Common myeloid progenitor, CD34-positive (primary cell): ENCODE data around the gene ANO2.

Experiments used
- CTCF ChIA-PET: fragments of 350-600 bp; sonication (Branson Sonifier 250); formaldehyde crosslinking; loops from one replicate; lab custom pipeline; 2021; ENCODE audit warnings: antibody characterized with exemption; lab: Charles Lee
- POLR2A ChIA-PET: fragments of 350-600 bp; sonication (Branson Sonifier 250); formaldehyde crosslinking; loops from one replicate; lab custom pipeline; 2021; ENCODE audit warnings: antibody characterized with exemption; lab: Charles Lee
- DNase-seq, 3 donors: peaks; one replicate each; pipeline versions ENCODE4 v3.0.0 to v3.0.0-alpha.2; 2013
- H3K27ac ChIP-seq, 2 experiments: 1 replicate in 1 of 2; 2 replicates in 1 of 2; pipeline ENCODE4 v1.7.0; 2013; ENCODE audit warnings: inconsistent platforms in 2 of 2, low read length in 2 of 2, mild to moderate bottlenecking in 2 of 2, low read depth in 1 of 2, moderate library complexity in 1 of 2; ENCODE audit not compliant: severe bottlenecking in 2 of 2, insufficient read depth in 1 of 2, poor library complexity in 1 of 2
- H3K27me3 ChIP-seq, 5 experiments: replicated peaks in 2 of 5; 1 replicate in 3 of 5; 2 replicates in 2 of 5; pipeline versions ENCODE4 v1.6.1 to v1.7.0; 2013; ENCODE audit warnings: low read length in 4 of 5, mild to moderate bottlenecking in 2 of 5, moderate library complexity in 2 of 5, inconsistent platforms in 1 of 5; ENCODE audit not compliant: insufficient read depth in 5 of 5, control insufficient read depth in 4 of 5
- H3K36me3 ChIP-seq, 4 experiments: 1 replicate in 2 of 4; 2 replicates in 2 of 4; pipeline versions ENCODE4 v1.6.1 to v1.7.0; 2013; ENCODE audit warnings: low read length in 3 of 4, control low read depth in 1 of 4, mild to moderate bottlenecking in 1 of 4; ENCODE audit not compliant: control insufficient read depth in 4 of 4, insufficient read depth in 4 of 4
- H3K4me1 ChIP-seq, 4 experiments: 1 replicate in 3 of 4; 2 replicates in 1 of 4; pipeline versions ENCODE4 v1.6.1 to v1.7.1; 2013; ENCODE audit warnings: low read length in 3 of 4, mild to moderate bottlenecking in 3 of 4, control low read depth in 1 of 4, inconsistent platforms in 1 of 4, moderate library complexity in 1 of 4; ENCODE audit not compliant: control insufficient read depth in 4 of 4, insufficient read depth in 4 of 4; ENCODE audit errors: control extremely low read depth in 1 of 4
- H3K4me3 ChIP-seq, 7 experiments: 1 replicate in 4 of 7; 2 replicates in 3 of 7; pipeline versions ENCODE4 v1.5.1 to v1.7.0; 2013; ENCODE audit warnings: mild to moderate bottlenecking in 7 of 7, low read length in 6 of 7, moderate library complexity in 6 of 7, inconsistent platforms in 2 of 7, low read depth in 2 of 7, control low read depth in 1 of 7; ENCODE audit not compliant: insufficient read depth in 4 of 7, control insufficient read depth in 1 of 7; ENCODE audit errors: extremely low read depth in 1 of 7
- H3K9me3 ChIP-seq, 5 experiments: 1 replicate in 4 of 5; 2 replicates in 1 of 5; pipeline versions ENCODE4 v1.6.1 to v1.7.1; 2013; ENCODE audit warnings: low read length in 4 of 5, mild to moderate bottlenecking in 2 of 5, inconsistent platforms in 1 of 5, low read depth in 1 of 5, moderate library complexity in 1 of 5; ENCODE audit not compliant: control insufficient read depth in 4 of 5, insufficient read depth in 2 of 5; ENCODE audit errors: control extremely low read depth in 1 of 5
- WGBS: methylation state at CpG from one replicate; pipeline ENCODE4 v1.1.5; 2013; ENCODE audit not compliant: insufficient coverage; 5-methylcytosine and 5-hydroxymethylcytosine counted together

The ANO2 gene

DNA sequence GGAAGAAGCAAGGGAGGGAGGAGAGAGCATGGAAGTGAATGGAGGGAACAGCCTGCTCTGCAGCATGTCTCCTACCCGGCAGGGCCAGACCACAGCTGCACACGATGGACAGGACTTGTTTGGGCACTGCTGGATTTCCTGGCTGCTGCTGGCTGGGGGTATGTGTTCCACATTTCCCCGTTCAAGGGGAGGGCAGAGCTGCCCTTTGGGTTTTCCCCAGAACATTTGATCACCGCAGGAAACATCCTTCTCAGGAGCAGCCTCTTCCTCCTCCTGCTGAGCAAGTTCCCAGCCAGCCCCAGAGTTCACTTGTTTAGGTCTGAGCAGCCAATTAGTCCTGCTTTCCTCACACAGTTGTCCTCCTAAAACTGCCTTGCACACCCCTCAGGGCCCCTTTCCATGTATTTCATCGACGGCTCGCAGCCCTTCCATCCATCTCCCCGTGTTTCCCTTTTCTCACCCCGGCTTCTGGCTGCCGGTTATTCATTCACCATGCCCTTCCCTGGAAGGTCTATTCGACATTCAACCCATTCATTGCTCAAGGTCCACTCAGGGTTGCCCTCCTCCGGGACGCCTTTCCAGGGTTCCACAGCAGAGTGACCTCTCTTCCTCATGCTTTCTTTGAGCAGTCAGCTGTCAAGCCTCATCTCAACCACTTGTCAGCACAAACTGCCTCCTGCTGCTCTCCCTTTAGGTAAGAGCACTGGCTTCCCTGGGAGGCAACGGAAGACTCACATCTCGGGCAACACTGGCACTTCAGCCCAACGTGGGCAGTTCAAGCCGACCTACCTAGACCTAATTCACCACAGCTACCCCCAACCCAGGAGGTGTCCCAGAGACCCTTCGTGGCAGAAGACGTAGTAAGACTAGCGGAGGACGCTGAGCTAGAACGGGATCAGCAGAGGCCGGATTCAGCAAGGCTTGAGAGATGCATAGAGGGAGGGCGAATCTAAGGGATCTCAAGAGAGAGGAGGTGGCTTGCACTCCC lies 20.1 kb upstream of the ANO2 start:
- ChIA-PET CTCF (interaction anchor here (0.6 to 3.7 kb wide), 9 partner anchors 17 to 319 kb away, joined by 3 to 20 read pairs (median 3); no protein-coding TSS in a partner anchor), POLR2A (no interaction called here)
- H3K9me3 ChIP-seq, result no peaks in the 10 kb centered on the region
- no peak for DNase-seq
- no peaks in the 10 kb centered on the region for H3K36me3 ChIP-seq
- H3K4me3 ChIP-seq, result no peak overlapping the region
- H3K27ac ChIP-seq, result no peak overlapping the region
- peaks cover 0 to 6% (median 0%) of the 10 kb centered on the region in 4 experiments for H3K4me1 ChIP-seq
- H3K27me3 ChIP-seq, result no peaks in the 10 kb centered on the region
- 84% methylated on average over 23 of the region's 24 CpGs for WGBS

- WGBS, result 85% methylated on average over 6 of the region's 7 CpGs
- ChIA-PET CTCF (interaction anchor here (0.9 to 3.7 kb wide), 7 partner anchors 10 to 321 kb away, joined by 3 to 20 read pairs (median 6); partner anchors contain the start of gene ANO2), POLR2A (no interaction called here)
- no peak for DNase-seq
- Histone ChIP-seq H3K4me3 (no peak overlapping the region), H3K36me3 (no peaks in the 10 kb centered on the region), H3K27ac (no peak overlapping the region), H3K4me1 (peaks cover 0 to 6% (median 0%) of the 10 kb centered on the region in 4 experiments), H3K9me3 (no peaks in the 10 kb centered on the region), H3K27me3 (no peaks in the 10 kb centered on the region)
These were observed 18.5 kb upstream of the ANO2 start for GRCh38 chr12:5963515-5963914.

DNA sequence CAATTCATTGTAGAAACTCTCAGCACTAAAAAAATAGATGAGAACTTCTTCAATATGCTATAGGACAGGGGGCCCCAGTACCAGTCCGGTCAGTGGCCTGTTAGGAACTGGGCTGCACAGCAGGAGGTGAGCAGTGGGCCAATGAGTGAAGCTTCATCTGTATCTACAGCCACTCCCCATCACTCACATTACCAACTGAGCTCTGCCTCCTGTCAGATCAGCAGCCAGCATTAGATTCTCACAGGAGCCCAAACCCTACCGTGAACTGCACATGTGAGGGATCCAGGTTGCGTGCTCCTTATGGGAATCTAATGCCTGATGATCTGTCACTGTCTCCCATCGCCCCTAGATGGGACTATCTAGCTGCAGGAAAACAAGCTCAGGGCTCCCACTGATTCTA lies 15.7 kb upstream of the ANO2 start:
- Histone ChIP-seq H3K9me3 (no peaks in the 10 kb centered on the region), H3K4me3 (no peak overlapping the region), H3K27ac (no peak overlapping the region), H3K4me1 (peaks cover 0 to 6% (median 0%) of the 10 kb centered on the region in 4 experiments), H3K36me3 (no peaks in the 10 kb centered on the region), H3K27me3 (no peaks in the 10 kb centered on the region)
- ChIA-PET CTCF (interaction anchor here (1.2 kb wide), 1 partner anchor 9 kb away, joined by 3 read pairs; no protein-coding TSS in a partner anchor), POLR2A (no interaction called here)
- no peak for DNase-seq
- WGBS, result 100% methylated on average over 3 of the region's 4 CpGs

- WGBS, result 100% methylated on average over 3 of the region's 5 CpGs
- no peaks in the 10 kb centered on the region for H3K4me1 ChIP-seq
- no peak for DNase-seq
- H3K27ac ChIP-seq, result no peak overlapping the region
- ChIA-PET CTCF (interaction anchor here (0.6 kb wide), 1 partner anchor 70 kb away, joined by 5 read pairs; no protein-coding TSS in a partner anchor), POLR2A (no interaction called here)
- no peaks in the 10 kb centered on the region for H3K27me3 ChIP-seq
- no peaks in the 10 kb centered on the region for H3K36me3 ChIP-seq
- no peak overlapping the region for H3K4me3 ChIP-seq
- no peaks in the 10 kb centered on the region for H3K9me3 ChIP-seq
These were observed 11.9 kb upstream of the ANO2 start for GRCh38 chr12:5956987-5957386.

GRCh38 chr12:5954661-5955060 lies 9.6 kb upstream of the ANO2 start:
- H3K27ac ChIP-seq, result no peak overlapping the region
- ChIA-PET CTCF (interaction anchor here (1.4 to 1.5 kb wide), 2 partner anchors 9 to 66 kb away, joined by 3 to 6 read pairs; no protein-coding TSS in a partner anchor), POLR2A (no interaction called here)
- no peak overlapping the region for H3K4me3 ChIP-seq
- no peaks in the 10 kb centered on the region for H3K4me1 ChIP-seq
- H3K27me3 ChIP-seq, result no peaks in the 10 kb centered on the region
- no peak for DNase-seq
- 39% methylated on average over 2 of the region's 3 CpGs for WGBS
- no peaks in the 10 kb centered on the region for H3K9me3 ChIP-seq
- no peaks in the 10 kb centered on the region for H3K36me3 ChIP-seq

DNA sequence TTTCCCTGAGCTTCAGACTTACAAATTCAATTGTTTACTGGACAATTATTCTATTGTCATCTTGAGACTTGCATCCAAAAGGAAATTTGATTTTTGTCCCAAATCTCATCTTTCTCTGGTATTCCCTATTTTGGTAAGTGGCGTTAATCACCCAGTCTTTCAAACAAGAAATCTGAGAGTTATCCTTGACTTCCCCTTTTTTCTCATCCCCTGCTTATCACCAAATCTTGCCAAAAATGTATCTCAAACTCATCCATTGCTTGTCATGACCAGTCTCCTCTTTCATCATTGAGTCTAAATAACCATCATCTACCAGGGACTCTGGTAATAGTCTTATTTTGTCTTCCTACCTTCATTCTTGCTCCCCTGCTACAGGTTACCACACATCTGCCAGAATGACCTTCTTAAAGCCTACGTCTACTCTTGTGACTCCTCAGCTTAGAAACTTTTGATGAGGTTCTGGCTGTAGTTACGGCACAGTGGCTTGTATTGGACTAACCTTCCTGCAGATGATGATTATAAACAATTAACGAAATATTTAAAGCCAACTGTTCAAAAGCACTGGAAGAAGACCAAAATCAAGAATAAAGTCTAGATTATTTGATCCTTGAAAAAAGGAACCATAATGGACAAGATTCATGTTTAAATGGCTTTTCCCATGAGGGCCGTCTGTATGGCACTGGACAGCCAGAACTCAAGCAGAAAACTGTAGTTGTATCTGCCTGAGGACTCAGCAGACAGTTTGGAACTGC lies 9.0 kb upstream of the ANO2 start:
- Histone ChIP-seq H3K4me1 (peaks cover 0 to 3% (median under 1%) of the 10 kb centered on the region in 4 experiments), H3K36me3 (no peaks in the 10 kb centered on the region), H3K9me3 (no peaks in the 10 kb centered on the region), H3K27ac (no peak overlapping the region), H3K4me3 (no peak overlapping the region), H3K27me3 (no peaks in the 10 kb centered on the region)
- 91% methylated on average over 4 of the region's 5 CpGs for WGBS
- CTCF ChIA-PET, result interaction anchor here (1.4 to 1.5 kb wide), 2 partner anchors 10 to 67 kb away, joined by 3 to 6 read pairs; no protein-coding TSS in a partner anchor
- POLR2A ChIA-PET, result no interaction called here
- DNase-seq, result no peak
